Prostate gland (tissue), 2 donors: ENCODE measurements around the gene GDF7. TPM values are rescaled to one million over a fixed set of nuclear protein-coding genes. Genes with fewer than 3 reads are reported as not detected.

Experiments used
- DNase-seq: peaks from one replicate; pipeline ENCODE4 v3.0.0-alpha.2; 2019; ENCODE audit warnings: low spot score
- H3K27ac ChIP-seq, 2 donors: fragments of 200-600 bp; sonication (generic); 2 replicates each; pipeline ENCODE4 v1.5.1; 2017 to 2019
- H3K27me3 ChIP-seq: fragments of 200-600 bp; sonication (generic); replicated peaks from 2 replicates; pipeline ENCODE4 v1.5.1; 2019; ENCODE audit not compliant: insufficient read depth
- H3K36me3 ChIP-seq, 2 donors: fragments of 200-600 bp; sonication (generic); 1 replicate in 1 of 2; 2 replicates in 1 of 2; pipeline versions ENCODE4 v1.5.1 to v1.8.1; 2017 to 2019
- H3K4me1 ChIP-seq: fragments of 200-600 bp; sonication (generic); replicated peaks from 2 replicates; pipeline ENCODE4 v1.5.1; 2019
- H3K4me3 ChIP-seq, 2 donors: fragments of 200-600 bp; sonication (generic); 2 replicates each; pipeline ENCODE4 v1.5.1; 2017 to 2019
- H3K9me3 ChIP-seq: fragments of 200-600 bp; sonication (generic); 2 replicates; pipeline ENCODE4 v1.5.1; 2017
- POLR2A ChIP-seq: fragments of 450-650 bp; IDR thresholded peaks from one replicate; pipeline ENCODE4 v1.6.1; 2016; ENCODE audit warnings: antibody characterized with exemption, mild to moderate bottlenecking
- POLR2AphosphoS5 ChIP-seq: sonication (generic); formaldehyde crosslinking; IDR thresholded peaks from one replicate; pipeline ENCODE4 v1.6.1; 2017; ENCODE audit warnings: antibody characterized with exemption
- WGBS: methylation state at CpG from one replicate; pipeline ENCODE4 v1.1.5; 2018; 5-methylcytosine and 5-hydroxymethylcytosine counted together
- intact Hi-C: fragments of 100-400 bp; cut with DNase I; formaldehyde crosslinking; loops from one replicate; pipeline ENCODE4 v1.14.2; 2022
- total RNA-seq, 2 donors: library from RNA; depleted of rRNA; stranded (reverse); fragments of >200 nt; gene quantifications; one replicate each; pipeline ENCODE4 v1.1.0, GENCODE V29; 2016
- TF ChIP-seq, protein P1 (sequence below), 4 experiments: fragments of 200-600 bp in 2 of 4; fragments of 450-650 bp in 2 of 4; sonication (generic) in 2 of 4; IDR thresholded peaks; 1 replicate in 3 of 4; 2 replicates in 1 of 4; pipeline ENCODE4 v1.5.1; 2016 to 2019; ENCODE audit warnings: antibody characterized with exemption in 4 of 4, mild to moderate bottlenecking in 2 of 4, moderate library complexity in 2 of 4

GDF7 gene
- total RNA-seq, 2 donors from 2014 or later = 3.3 to 7.0 TPM

DNA sequence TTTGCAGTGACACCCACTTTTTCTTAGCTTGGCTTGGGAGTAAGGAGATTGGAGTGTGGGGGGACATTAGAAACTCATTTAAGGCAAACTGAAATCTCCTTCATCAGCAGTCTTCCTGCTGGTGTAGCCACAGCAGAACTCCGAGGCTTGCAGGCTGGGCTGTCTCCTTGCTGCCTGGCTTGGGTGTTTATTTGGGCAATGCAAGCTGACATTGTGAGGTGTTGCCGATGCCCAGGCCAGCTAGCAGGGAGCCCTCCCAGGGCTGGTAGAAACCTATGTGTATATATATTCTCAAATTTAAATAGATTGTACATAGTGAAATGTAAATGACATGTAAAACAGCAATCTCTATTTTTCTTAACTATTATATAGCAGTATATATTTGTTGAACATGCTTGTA is 11.8 kb downstream of the GDF7 start:
- WGBS = 61% methylated on average over 2 of the region's 2 CpGs
- no peak for DNase-seq
- Histone ChIP-seq H3K4me3 (no peak overlapping the region), H3K36me3 (no peaks in the 10 kb centered on the region), H3K9me3 (no peaks in the 10 kb centered on the region), H3K27me3 (no peaks in the 10 kb centered on the region), H3K27ac (no peak overlapping the region), H3K4me1 (no peaks in the 10 kb centered on the region)
- TF ChIP-seq, protein P1, sequence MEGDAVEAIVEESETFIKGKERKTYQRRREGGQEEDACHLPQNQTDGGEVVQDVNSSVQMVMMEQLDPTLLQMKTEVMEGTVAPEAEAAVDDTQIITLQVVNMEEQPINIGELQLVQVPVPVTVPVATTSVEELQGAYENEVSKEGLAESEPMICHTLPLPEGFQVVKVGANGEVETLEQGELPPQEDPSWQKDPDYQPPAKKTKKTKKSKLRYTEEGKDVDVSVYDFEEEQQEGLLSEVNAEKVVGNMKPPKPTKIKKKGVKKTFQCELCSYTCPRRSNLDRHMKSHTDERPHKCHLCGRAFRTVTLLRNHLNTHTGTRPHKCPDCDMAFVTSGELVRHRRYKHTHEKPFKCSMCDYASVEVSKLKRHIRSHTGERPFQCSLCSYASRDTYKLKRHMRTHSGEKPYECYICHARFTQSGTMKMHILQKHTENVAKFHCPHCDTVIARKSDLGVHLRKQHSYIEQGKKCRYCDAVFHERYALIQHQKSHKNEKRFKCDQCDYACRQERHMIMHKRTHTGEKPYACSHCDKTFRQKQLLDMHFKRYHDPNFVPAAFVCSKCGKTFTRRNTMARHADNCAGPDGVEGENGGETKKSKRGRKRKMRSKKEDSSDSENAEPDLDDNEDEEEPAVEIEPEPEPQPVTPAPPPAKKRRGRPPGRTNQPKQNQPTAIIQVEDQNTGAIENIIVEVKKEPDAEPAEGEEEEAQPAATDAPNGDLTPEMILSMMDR (IDR thresholded peaks at IDR 0.05) = no peak
- TF ChIP-seq POLR2A = no peak
- no peak for TF ChIP-seq POLR2AphosphoS5
- intact Hi-C loops = no loop called here

DNA sequence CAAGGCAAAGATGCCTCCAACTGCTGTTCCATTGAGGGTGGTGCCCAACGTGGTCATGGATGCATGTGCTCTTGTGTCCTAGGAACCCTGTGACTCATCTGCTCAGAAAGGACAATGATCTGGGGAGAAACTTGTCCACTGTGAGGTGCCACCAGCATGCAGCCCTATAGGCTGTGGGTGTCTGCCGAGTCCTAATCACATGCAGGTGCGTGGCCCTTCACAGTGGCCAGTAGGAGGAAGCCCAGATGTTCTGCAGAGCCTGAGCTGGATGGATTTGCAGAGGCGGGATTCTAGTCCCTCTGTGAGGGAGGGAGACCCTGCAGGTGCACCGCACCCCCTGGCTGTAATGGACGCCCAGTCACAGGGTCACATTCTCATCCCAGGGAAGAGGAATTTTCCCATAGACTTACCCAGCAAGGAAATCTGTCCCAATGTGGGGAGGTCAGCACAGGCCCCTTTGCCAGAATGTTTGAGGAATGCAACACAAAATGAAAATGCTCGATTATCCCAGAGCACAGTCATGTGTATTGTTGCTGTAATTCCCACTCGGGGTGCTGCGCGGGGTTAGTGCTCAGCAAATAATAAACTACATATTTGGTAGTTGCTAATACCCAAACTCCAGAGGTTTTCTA is 13.9 kb downstream of the GDF7 start:
- H3K27me3 ChIP-seq = no peaks in the 10 kb centered on the region

DNA sequence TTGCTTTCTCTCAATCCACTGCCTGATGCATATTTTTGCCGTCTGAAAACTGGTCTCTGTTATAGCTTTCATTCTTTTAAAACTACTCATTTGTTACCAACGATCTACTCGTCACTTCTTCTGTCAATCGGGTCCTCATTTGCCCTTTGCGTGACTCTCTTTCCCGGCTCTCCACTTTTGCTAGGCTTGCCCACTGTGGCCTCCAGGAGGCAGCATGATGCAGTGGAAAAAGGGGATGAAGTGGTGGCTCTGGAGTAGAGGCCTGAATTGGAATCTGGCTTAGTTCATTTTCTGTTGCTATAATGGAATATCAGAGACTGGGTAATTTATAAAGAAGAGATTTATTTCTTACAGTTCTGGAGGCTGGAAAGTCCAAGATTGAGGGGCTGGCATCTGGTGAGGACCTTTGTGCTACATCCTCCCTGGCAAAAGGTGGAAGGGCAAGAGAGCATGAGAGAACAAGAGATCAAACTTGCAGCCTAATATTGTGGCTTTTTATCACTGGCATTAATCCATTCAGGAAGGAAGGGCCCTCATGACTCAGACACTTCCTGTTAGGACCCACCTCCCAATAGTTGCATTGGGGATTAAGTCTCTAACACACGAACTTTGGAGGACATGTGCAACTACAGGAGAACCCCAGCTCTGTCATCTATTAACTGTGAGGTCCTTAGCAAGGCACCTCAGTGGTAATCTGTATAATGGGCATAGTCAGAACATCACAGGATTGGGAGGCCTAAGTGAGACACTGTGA is 15.4 kb downstream of the GDF7 start:
- Histone ChIP-seq H3K4me1 (no peaks in the 10 kb centered on the region), H3K27me3 (no peaks in the 10 kb centered on the region), H3K36me3 (no peaks in the 10 kb centered on the region), H3K27ac (no peak overlapping the region), H3K9me3 (no peaks in the 10 kb centered on the region), H3K4me3 (no peak overlapping the region)
- no peak for TF ChIP-seq POLR2AphosphoS5
- TF ChIP-seq, protein P1 (IDR thresholded peaks at IDR 0.05) = peak in 2 of 4 experiments; percentile 23 to 46
- 80% methylated on average over 7 of the region's 7 CpGs for WGBS
- no peak for DNase-seq
- intact Hi-C loops = no loop called here

More for the DNA sequence above, 13.9 kb downstream of the GDF7 start:
- DNase-seq = no peak
- Histone ChIP-seq H3K9me3 (no peaks in the 10 kb centered on the region), H3K36me3 (no peaks in the 10 kb centered on the region), H3K4me3 (no peak overlapping the region), H3K4me1 (no peaks in the 10 kb centered on the region), H3K27ac (no peak overlapping the region)
- WGBS = 95% methylated on average over 10 of the region's 10 CpGs
- TF ChIP-seq, protein P1 (IDR thresholded peaks at IDR 0.05) = no peak
- TF ChIP-seq POLR2AphosphoS5 = no peak
- TF ChIP-seq POLR2A = no peak
- intact Hi-C loops = no loop called here

DNA sequence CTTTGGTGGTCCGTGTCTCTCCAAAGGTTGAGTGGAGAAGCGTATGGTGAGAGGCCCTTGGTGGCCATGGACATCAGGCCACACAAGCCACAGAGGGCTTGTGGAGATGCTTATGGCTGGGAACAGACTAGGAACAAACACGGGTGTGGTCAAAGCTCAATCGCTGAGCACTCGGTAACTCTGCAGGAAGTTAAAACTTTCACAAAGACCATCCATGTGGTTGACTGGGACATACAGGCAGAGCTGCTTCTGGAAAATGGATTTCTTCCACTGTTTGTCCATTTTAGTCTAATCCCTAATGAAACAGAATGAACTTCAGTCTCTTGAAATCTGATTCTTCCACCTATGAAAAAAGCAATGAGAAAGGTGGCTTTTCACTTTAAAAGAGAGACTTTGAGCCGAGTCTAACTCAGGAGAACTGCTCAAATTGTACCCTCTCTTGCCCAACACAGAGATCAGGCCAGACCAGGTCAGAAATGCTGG is 17.7 kb downstream of the GDF7 start:
- H3K4me3 ChIP-seq = no peak overlapping the region
- WGBS = 85% methylated on average over 6 of the region's 6 CpGs
- no peak for DNase-seq
- intact Hi-C loops = no loop called here
- TF ChIP-seq POLR2A (no peak), POLR2AphosphoS5 (no peak)
- TF ChIP-seq, protein P1 (IDR thresholded peaks at IDR 0.05) = no peak
- H3K27me3 ChIP-seq = no peaks in the 10 kb centered on the region
- no peaks in the 10 kb centered on the region for H3K4me1 ChIP-seq
- H3K9me3 ChIP-seq = no peaks in the 10 kb centered on the region
- H3K27ac ChIP-seq = no peak overlapping the region
- no peaks in the 10 kb centered on the region for H3K36me3 ChIP-seq
